Fibroblast of skin of left biceps (primary cell): ENCODE results near the gene EFNA1.

Source experiments
- DNase-seq, 2 experiments: peaks; one replicate each; pipeline ENCODE4 v3.0.0-alpha.2; 2013; ENCODE audit warnings: low read depth in 2 of 2

The EFNA1 gene

GRCh38 chr1:155174324-155175280 is 46.9 kb downstream of the EFNA1 start:
- no peak for DNase-seq

GRCh38 chr1:155175281-155175926 is 47.7 kb downstream of the EFNA1 start:
- no peak for DNase-seq

- no peak for DNase-seq
Measured at GRCh38 chr1:155175927-155176371, 48.3 kb downstream of the EFNA1 start.

GRCh38 chr1:155176544-155177071 is 48.9 kb downstream of the EFNA1 start:
- no peak for DNase-seq

- no peak for DNase-seq
Measured at GRCh38 chr1:155177192-155177917, 49.7 kb downstream of the EFNA1 start.

- DNase-seq = no peak
Measured at GRCh38 chr1:155177918-155178281, 50.2 kb downstream of the EFNA1 start.

- DNase-seq = no peak
Measured at GRCh38 chr1:155178441-155179111, 50.9 kb downstream of the EFNA1 start.

GRCh38 chr1:155179112-155180031 is 51.7 kb downstream of the EFNA1 start:
- DNase-seq = no peak

- DNase-seq = no peak
Measured at GRCh38 chr1:155181371-155182051, 53.8 kb downstream of the EFNA1 start.

- no peak for DNase-seq
Measured at GRCh38 chr1:155182052-155182550, 54.4 kb downstream of the EFNA1 start.

GRCh38 chr1:155183775-155184221 is 56.1 kb downstream of the EFNA1 start:
- no peak for DNase-seq

GRCh38 chr1:155184351-155184811 is 56.7 kb downstream of the EFNA1 start:
- DNase-seq = no peak
